NCI-H748 treated with DMSO at 0.1 percent for 48 hours (cell line): ENCODE data around the gene BICRA.
A peak's percentile ranks its signal among the peaks of the same experiment; 100 is the strongest.

ENCODE experiments used
- DNase-seq: peaks from one replicate; lab custom pipeline; 2025; lab: John Stamatoyannopoulos, UW

Gene BICRA

DNA sequence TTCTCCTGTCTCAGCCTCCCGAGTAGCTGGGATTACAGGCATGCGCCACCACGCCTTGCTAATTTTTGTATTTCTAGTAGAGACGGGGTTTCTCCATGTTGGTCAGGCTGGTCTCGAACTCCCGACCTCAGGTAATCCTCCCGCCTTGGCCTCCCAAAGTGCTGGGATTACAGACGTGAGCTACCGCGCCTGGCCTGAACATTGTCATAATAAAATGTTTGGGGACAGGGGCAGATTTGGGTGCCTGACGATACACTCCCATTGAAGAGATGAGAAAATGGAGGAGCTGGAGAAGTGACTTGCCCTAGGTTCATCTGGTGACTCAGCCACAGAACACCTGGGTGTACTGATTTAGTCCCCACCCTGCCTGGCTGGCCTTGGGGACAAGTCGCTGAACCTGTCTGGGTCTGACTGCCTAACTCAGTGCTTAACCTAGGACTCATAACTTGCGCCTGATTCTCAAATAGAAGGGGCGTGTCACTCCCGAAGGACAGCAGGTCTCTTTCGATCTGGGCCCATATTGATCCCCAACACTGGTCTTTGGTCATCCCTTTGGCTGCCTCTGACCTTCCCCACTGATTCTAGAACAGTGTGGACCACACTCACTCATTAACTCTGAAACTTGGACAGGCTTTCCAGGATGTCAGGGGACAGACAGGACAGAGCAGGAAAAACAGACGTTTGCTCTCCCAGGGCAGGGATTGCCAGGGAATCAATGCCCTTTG, 7.6 kb upstream of the BICRA start:
- DNase-seq: no peak

DNA sequence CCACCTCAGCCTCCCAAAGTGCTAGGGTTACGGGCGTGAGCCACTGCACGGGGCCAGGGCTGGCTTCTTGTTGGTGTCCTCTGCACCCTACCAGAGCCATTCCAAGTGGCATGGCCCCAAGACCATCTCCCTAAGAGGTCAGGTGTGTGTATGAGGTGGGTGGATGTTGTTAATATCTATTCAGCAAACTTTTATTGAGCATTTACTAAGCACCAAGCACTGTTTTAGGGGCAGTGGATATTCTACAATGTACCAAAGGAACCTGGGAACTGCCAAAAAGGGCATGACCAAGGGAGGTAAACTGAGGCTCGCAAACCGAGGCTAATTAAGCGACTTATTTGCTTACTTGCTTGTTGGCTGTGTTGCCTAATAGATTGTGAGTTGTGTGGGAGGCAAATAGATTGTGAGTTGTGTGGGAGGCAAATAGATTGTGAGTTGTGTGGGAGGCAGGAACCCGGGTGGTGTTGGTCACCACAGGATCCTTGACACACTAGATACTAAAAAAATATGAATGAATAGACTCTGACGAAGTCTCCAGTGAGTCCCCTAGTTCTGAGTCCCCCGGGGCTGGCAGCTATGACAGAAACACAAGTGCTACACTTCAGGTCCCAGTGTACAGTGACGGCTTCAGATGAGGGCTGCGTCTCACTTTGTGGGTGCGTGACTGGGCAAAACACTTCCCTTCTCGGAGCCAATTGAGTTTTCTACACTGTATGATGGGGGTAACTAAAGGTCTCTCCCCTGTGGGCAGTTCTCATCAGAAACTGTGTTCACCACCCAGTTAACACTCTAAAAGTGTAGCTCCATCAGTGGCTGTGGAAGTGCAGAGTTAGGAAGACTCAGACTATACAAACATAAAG, 5.0 kb upstream of the BICRA start:
- DNase-seq: no peak

DNA sequence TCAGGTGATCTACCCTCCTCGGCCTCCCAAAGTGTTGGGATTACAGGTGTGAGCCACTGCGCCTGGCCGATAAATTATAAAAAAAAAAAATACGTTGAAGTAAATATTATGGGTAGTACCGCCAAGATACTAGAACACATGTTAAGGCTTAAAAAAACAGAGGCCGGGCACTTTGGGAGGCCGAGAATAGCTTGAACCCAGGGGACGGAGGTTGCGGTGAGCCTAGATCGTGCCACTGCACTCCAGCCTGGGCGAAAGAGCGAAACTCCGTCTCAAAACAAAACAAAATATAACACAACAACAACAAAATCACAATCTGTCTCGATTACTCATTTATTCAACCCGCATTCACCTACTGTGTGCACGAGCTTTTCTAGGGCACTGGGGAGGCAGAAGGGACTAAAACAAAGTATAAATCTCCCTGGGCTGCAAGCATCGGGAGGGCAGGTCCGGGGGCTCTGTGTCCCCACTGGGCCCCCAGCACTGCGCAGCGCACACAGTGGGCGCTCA, 1.3 kb upstream of the BICRA start:
- DNase-seq: no peak

DNA sequence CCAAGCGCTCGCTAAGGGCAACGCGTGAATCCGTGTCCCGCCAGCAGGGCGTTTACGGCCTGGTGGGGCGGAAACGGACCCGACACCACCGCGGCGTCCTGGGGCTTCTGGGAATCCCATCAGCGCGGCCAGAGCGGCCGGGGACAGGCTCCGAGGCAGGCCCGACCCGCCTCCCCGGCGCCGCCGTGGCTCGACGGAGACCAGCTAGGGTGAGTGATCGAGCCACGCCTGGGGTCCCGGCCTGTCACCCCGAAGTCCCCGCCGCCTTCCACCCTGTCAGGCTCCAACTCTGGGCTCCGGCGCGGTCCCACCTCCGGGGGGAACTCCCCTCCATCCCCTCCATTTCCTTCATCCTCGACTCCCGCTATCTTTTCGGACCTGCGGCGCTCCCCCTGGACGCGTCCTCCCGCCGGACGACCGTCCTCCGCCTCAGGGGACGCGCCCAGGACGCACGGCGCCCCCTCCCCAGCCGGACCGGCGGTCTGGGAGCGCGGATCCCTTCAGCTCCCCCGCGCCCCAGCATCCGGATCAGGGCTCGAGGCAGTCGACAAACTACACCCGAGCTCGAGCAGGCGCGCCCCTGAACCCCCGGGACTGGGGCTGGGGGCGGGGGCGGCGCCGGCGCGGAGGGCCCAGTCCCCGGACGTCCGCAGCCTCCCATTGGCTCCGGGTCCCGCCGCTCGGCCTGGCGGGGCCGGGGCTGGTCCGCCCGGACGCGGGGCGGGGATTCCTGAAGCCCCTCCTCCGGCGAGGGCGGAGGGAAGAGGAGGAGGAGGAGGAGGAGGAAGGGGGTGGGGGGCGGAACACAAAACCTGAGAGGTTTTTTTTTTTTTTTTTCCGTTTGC, 638 bp upstream of the BICRA start:
- DNase-seq: peak; percentile 76

DNA sequence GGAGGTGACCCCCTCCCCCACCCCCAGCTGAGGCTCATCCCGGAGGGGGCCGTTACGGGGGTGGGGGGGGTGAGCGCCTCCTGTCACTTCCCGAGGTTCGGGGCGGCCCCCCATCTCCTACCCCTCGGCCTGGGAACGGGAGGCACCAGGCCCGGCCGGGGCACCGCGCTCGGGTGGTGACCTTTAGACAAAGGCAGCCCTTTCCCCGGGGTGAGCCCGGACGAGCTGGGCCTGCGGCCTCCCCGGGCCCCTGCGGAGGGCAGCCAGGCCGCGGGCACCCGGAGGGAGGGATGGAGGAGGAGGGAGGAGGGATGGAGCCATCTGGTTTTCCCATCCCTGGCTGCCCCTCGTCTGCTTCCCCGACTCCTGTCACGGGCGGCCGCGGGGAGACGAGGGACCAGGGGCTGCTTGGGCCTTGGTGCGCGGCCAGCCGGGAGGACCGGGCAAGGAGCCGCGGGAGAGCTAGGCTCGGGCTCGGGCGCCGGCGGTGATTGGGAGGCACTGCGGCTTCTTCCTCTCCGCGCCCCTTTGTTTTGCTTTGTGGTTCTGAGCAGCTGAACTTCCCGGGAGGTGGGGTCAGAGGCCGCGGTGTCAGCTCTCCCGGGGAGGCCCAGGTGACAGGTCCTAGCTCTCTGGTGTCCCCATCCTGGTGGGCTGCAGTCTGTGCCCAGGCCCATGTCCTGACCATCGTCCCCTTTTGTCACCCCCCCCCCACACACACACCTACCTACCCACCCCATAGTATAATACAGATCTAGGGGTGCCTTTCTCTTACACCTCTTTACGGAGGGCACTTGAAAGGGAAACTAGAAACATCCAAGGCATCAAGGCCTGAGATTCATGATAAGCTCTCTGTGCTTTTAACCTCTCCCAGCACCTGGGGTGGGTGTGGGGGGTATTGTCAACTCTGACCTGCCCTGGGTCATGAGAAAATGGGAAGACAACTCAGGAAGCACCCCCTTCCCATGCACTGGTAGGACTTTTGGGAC, 1.3 kb downstream of the BICRA start:
- DNase-seq: no peak

DNA sequence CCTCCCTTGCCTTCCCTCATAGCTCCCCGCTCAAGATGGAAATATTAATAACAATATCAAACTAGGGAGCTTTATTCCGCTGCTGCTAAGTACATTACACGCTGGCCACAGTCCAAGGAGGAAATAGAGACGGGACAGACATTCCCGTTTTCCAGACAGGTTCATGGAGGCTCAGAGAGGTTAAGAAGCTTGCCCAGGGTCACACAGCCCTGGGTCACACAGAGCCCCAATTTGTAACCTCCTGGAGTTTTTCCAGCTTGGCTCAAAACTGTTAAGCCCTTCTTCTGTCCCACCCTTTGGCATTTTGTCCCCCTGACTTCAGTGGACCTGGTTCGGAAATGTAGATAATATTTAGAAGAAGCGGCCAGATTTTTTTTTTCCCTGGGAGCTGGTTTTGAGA, 2.0 kb downstream of the BICRA start:
- DNase-seq: no peak

DNA sequence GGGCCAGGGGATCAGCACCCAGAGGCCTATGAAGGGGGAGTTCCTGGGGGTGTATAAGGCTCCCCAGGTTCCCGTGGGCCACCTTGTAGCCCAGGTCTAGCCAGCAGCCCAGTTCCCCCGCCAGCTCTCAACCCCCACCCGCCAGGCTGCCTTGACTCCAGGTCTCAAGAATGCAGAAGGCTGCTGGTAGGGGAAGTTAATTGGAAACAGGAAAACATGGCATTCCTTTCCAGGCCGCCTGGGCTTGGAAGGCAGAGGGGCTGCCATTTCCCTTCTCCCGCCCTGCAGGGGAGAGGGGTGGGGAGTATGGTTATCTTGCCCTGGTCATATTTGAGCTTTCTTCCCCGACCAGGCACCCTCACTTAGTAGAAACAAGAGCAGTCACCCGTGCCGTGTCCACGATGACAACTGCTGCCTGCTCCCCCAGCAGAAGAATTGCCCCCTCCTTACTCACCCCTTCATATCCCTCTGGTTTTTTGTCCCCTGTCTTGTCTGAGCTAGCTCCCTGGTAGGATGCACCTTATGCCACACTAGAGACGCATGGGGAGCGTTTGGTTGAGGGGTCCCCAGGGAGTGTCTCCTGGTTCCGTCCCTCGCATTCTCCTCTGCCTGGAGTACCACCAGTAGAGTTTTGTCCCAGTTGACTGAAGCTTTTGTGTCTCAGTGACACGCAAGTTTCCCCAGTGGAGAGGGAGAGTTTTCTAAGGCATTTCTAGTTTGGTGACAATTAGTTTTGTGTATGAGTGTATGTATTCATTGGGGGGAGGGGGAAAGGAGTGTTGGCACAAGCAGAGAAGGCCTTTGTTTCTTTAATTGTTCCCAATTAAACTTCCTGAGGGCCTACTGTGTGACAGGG, 4.5 kb downstream of the BICRA start:
- DNase-seq: no peak

DNA sequence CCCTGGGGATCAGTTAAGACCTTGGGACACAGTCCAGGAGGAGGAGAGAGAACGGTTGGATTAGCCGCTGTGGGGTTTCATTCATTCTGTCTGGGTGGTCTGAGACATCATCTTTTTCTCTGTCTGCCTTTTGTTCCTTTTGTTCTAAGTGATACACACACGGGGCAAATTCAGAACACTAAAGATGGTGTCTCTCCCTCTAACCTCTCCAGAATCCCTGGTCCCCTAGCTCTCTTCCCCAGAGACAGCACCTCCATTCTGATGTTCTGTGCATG, 5.0 kb downstream of the BICRA start:
- no peak for DNase-seq

DNA sequence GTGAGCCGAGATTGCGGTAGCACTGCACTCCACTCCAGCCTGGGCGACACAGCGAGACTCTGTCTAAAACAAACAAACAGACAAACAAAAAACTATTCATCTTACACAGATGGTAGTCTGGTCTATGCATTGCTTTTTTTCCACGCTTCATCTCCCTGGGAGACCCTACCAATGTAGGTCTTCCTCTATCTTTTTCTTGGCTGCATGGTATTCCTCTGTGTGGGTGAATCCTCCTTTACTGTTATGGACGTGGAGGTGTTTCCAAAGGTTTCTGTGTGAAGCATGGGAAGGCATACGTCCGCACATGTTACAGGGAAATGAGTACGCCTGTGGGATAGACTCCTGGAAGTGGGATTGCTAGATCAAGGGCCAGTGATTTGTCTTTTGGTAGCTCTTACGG, 5.6 kb downstream of the BICRA start:
- DNase-seq: no peak

DNA sequence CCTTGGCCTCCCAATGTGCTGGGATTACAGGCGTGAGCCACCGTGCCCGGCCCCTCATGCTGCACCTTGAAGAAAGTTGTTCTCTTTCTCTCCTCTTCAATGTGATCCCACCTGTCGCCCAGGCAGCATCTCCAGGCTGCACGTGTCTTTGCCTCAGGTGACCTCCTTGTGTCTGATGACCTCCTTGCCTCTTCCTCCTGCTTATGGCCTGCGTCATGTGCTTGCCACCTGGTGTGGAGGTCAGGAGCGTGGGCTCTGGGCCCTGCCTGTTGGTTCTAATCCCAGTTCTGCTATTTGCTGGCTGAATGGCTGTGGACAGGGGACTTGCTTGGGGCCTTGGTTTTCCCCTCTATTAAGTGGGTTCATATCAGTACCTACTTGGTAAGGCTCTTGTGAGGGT, 6.3 kb downstream of the BICRA start:
- DNase-seq: no peak

DNA sequence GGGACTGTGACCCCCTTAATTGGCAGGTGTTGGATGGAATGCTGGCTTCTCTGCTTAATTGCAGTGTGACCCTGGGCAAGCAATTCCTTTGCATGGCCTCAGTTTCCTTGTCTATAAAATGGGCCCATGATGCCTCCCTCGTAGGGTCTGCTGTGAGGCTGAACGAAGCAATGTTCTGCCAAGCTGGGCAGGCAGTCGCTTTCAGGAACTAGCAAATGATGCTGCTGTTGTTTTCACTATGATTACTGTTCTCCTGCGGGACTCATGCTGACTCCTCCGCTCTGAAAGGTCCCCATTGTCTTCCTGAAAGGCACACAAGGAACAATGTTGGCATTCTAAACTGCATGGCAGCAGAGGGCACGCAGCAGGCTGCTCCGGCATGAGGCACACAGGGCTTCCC, 6.8 kb downstream of the BICRA start:
- DNase-seq: no peak

DNA sequence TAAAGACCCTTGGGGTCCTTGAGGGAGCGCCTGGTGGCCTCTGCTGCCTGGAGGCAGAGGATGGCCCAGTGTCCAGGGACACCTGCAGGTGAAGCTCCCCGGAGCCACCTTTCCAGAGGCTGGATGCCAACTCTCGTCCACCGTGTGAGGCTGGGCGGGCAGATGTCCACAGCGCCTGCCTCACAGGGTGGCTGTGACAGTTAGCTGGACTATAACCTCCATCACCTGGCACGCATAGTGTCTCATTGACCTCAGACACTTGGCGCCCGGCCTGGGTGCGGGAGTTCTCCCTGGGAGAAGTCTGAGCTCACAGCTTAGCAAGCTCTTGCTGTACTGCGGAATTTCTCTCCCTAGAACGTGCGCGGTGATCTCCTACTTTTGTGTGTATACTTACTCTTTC, 9.8 kb downstream of the BICRA start:
- no peak for DNase-seq

DNA sequence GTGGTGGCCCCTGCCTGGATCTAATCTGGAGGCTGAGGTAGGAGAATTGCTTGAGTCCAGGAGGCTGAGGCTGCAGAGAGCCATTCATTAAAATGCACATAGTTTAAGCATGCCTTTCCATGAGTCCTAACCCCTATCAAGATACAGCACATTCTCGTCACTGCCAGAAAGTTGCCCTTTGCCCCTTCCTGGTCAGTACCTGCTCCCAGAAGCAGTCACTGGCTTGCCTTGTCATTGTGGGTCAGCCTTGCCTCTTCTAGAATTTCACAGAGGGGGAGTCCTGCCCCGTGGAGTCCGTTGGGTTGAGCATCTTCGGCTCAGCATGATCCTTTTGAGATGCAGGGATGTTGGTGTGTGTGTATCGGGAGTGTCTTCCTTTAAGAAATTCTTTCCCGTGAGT, 10.8 kb downstream of the BICRA start:
- no peak for DNase-seq

DNA sequence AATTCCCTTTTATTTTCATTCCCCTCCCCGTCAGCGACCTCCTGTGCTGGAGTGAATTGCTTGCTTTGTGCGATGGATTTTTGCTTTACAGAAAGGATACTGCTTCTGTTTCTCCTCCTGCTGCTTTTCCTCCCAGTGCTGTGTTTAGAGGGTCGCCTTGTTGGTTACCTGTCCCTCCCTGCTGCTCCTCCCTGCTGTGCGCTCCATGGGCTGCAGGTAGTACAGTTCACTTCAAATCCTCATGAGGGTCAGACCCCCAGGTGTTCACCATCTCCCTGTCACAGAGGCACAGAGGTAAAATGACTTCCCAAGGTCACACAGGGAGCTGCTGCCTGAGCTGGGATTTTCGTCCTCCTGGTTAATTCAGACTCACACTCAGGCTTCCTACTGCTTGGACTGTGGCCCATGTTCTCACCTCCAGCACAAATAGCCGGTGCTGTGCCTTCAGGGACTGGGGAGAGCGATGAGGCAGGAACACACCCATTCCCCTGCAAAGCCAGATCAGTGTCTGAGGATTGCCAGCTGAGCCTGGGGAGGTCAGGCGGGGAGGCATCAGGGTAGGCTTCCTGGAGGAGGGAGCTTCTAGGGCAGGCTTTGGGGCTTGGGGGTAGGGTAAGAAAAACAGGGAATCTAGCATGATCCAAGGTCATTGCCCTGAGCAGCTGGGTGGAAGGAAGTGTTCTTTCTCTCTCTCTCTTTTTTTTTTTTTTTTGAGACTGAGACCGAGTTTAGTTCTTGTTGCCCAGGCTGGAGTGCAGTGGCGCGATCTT, 14.4 kb downstream of the BICRA start:
- no peak for DNase-seq

DNA sequence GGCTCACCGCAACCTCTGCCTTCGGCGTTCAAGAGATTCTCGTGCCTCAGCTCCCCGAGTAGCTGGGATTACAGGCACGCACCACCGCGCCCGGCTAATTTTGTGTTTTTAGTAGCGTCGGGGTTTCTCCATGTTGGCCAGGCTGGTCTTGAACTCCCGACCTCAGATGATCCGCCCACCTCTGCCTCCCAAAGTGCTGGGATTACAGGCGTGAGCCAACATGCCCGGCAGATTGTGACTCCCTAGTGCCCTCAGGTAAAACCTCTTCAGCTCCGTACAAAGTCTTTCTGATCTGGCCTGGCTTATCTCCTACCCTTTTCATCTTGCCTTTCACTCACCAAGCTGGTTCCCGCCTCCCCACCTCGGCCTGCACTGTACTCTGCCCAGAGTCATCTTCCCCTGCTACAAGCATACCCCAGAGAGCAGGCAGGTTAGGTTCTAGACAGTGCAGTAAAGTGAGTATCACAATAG, 15.0 kb downstream of the BICRA start:
- DNase-seq: no peak

DNA sequence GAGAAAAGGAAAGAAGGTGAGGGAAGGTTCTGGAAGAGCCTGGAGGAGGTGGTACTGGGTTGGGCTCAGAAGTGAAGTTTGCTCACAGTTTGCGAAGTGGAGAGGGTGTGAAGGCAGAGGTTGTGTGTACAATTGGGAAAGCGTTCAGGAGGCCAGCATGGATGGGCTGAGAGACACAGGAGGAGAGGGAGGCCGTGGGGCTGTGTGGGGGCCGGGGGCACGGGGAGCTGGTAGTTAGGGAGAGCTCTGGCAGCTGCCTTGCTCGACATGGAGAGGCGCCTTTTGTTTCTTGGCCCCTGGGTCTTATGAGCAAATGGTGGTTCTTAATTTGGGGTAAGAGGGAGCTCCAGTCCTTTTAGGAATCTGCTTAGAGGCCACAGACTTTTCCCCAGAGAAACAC, 16.7 kb downstream of the BICRA start:
- no peak for DNase-seq

DNA sequence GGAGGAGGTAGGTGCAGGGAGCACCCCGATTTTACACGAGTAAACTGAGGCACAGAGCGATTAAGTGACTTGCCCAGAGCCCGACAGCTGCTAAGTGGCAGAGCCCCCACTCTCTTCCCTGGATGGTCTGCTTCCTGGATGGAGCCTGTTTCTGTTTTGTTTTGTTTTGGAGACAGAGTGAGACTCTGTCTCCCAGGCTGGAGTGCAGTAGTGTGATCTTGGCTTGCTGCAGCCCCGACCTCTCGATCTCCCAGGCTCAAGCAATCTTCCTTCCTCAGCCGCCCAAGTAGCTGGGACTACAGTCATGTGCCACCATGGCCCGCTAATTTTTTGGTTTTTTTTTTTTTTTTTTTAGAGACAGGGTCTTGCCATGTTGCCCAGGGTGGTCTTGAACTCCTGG, 17.3 kb downstream of the BICRA start:
- no peak for DNase-seq

DNA sequence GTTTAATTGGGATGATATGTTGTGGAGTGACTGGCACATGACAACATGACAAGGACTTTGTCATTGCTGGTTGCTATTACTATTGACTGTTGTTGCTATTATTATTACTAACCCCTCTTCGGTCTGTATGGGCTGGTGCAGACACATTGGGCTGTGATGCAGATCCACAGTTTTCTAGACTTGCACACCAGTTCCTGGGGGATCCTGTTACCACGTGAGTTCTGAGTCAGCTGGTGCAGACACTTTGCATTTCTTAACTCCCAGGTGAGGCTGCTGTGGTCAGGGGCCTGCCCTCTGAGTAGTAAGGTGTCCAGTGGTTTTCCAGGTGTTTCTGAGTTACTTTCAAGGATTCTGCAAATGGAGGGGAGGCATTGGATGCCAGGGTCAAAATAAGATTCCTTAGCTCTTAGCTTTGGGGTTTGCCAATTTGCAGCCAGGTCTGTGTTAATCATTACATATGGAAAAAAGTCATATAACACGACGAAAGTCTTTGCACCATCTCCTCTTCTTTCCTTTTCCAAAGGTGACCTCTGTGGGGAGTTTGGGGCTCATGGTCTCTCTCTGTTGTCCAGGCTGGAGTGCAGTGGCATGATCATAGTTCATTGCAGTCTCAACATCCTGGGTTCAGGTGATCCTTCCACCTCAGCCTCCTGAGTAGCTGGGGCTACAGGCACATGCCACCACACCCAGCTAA, 19.3 kb downstream of the BICRA start:
- DNase-seq: no peak

DNA sequence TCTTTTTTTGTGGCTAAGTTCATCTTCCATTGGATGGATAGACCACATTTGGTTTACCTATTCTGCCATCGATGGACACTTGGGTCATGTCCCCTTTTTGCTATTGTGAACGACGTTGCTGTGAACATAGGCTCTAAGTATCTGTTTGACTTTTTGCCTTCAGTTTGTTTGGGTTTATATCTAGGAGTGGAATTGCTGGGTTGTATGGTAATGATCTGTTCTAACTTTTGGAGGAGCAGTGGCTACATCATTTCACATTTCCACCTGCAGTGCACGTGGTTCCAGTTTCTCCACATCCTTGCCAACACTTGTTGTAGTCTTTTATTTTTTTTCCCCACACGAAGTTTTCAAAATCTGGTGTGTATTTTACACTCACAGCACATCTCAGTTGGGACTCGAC, 21.7 kb downstream of the BICRA start:
- no peak for DNase-seq
